ENCODE data around the gene PHB1. TPM values are rescaled to one million over a fixed set of nuclear protein-coding genes. Genes with fewer than 3 reads are reported as not detected.
A peak's percentile ranks its signal among the peaks of the same experiment; 100 is the strongest.
"Not testable (repeated sequence)": the region's sequence is repeated elsewhere in the genome, so short reads cannot be mapped to it uniquely, and the experiment has no call there.

Gene PHB1
- polyA plus RNA-seq, 4 donors = 235 to 261 (median 240) TPM

GRCh38 chr17:49381793-49382192, 32.9 kb downstream of the PHB1 start:
- DNase-seq (ENCODE audit: low read depth in 4 of 4, low spot score in 3 of 4) = no peak

- no peak for DNase-seq (ENCODE audit: low read depth in 4 of 4, low spot score in 3 of 4)
Observed at GRCh38 chr17:49381033-49381432, 33.6 kb downstream of the PHB1 start.

- no peak for DNase-seq (ENCODE audit: low read depth in 4 of 4, low spot score in 3 of 4)
Observed at GRCh38 chr17:49379926-49380325, 34.8 kb downstream of the PHB1 start.

- DNase-seq (ENCODE audit: low read depth in 4 of 4, low spot score in 3 of 4) = no peak
Observed at GRCh38 chr17:49378311-49378710, 36.4 kb downstream of the PHB1 start.

GRCh38 chr17:49375544-49375943, 39.1 kb downstream of the PHB1 start:
- no peak for DNase-seq (ENCODE audit: low read depth in 4 of 4, low spot score in 3 of 4)

GRCh38 chr17:49373115-49373514, 41.6 kb downstream of the PHB1 start:
- no peak for DNase-seq (ENCODE audit: low read depth in 4 of 4, low spot score in 3 of 4)

GRCh38 chr17:49372425-49372824, 42.3 kb downstream of the PHB1 start:
- DNase-seq (ENCODE audit: low read depth in 4 of 4, low spot score in 3 of 4) = no peak

- DNase-seq (ENCODE audit: low read depth in 4 of 4, low spot score in 3 of 4) = no peak
Observed at GRCh38 chr17:49370971-49371834, 43.5 kb downstream of the PHB1 start.

GRCh38 chr17:49369760-49370159, 44.9 kb downstream of the PHB1 start:
- no peak for DNase-seq (ENCODE audit: low read depth in 4 of 4, low spot score in 3 of 4)

GRCh38 chr17:49369089-49369488, 45.6 kb downstream of the PHB1 start:
- DNase-seq (ENCODE audit: low read depth in 4 of 4, low spot score in 3 of 4) = no peak

GRCh38 chr17:49365667-49366066, 49.0 kb downstream of the PHB1 start:
- DNase-seq (ENCODE audit: low read depth in 4 of 4, low spot score in 3 of 4) = no peak

GRCh38 chr17:49365126-49365525, 49.6 kb downstream of the PHB1 start:
- DNase-seq (ENCODE audit: low read depth in 4 of 4, low spot score in 3 of 4) = not testable (repeated sequence)

GRCh38 chr17:49364119-49364518, 50.6 kb downstream of the PHB1 start:
- no peak for DNase-seq (ENCODE audit: low read depth in 4 of 4, low spot score in 3 of 4)

- DNase-seq (ENCODE audit: low read depth in 4 of 4, low spot score in 3 of 4) = no peak
Observed at GRCh38 chr17:49363251-49363650, 51.4 kb downstream of the PHB1 start.

- no peak for DNase-seq (ENCODE audit: low read depth in 4 of 4, low spot score in 3 of 4)
Observed at GRCh38 chr17:49362723-49363117, 52.0 kb downstream of the PHB1 start.

- peak; percentile 84 to 89 (median 87) for DNase-seq (ENCODE audit: low read depth in 4 of 4, low spot score in 3 of 4)
Observed at GRCh38 chr17:49361902-49362722, 52.6 kb downstream of the PHB1 start, which contains the start of gene ZNF652. Gene ZNF652 (minus strand): TSS chr17:49362250. CDS start chr17:49317725, 44,525 bp downstream.

- peak in 1 of 4 donors; percentile 23 for DNase-seq (ENCODE audit: low read depth in 4 of 4, low spot score in 3 of 4)
Observed at GRCh38 chr17:49361129-49361901, 53.4 kb downstream of the PHB1 start.

GRCh38 chr17:49360796-49361128, 53.9 kb downstream of the PHB1 start:
- DNase-seq (ENCODE audit: low read depth in 4 of 4, low spot score in 3 of 4) = no peak

GRCh38 chr17:49359990-49360795, 54.5 kb downstream of the PHB1 start:
- no peak for DNase-seq (ENCODE audit: low read depth in 4 of 4, low spot score in 3 of 4)

GRCh38 chr17:49358641-49359247, 55.9 kb downstream of the PHB1 start:
- no peak for DNase-seq (ENCODE audit: low read depth in 4 of 4, low spot score in 3 of 4)

Measured in right renal pelvis (tissue), 4 donors.